ENCODE measurements around the gene PDIA5.

DNA sequence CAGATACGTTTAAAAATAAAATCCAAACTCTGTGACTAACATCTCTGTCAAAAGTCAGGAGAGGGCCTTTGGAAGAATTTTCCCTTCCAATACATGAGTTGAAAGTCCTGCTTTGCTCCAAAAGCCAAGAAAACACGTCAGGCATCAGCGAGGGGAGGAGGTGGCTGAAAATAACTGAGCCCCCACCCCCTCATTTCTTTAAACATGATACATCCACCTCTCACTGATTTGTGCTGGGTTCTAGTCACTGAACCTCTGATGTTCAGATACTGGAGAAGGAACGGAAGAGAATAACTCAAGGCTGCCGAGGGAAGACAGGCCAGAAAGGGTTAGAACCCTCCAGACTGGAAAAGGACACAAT is 29.8 kb upstream of the PDIA5 start:
- TF ChIP-seq, protein P1, sequence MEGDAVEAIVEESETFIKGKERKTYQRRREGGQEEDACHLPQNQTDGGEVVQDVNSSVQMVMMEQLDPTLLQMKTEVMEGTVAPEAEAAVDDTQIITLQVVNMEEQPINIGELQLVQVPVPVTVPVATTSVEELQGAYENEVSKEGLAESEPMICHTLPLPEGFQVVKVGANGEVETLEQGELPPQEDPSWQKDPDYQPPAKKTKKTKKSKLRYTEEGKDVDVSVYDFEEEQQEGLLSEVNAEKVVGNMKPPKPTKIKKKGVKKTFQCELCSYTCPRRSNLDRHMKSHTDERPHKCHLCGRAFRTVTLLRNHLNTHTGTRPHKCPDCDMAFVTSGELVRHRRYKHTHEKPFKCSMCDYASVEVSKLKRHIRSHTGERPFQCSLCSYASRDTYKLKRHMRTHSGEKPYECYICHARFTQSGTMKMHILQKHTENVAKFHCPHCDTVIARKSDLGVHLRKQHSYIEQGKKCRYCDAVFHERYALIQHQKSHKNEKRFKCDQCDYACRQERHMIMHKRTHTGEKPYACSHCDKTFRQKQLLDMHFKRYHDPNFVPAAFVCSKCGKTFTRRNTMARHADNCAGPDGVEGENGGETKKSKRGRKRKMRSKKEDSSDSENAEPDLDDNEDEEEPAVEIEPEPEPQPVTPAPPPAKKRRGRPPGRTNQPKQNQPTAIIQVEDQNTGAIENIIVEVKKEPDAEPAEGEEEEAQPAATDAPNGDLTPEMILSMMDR (IDR thresholded peaks at IDR 0.05; ENCODE audit: poor library complexity, severe bottlenecking) = no peak
- TF ChIP-seq MXI1 (conservative IDR thresholded peaks at IDR 0.05; ENCODE audit: poor library complexity, severe bottlenecking) (no peak), EP300 (conservative IDR thresholded peaks at IDR 0.05; ENCODE audit: poor library complexity, severe bottlenecking) (no peak), TAF1 (IDR thresholded peaks at IDR 0.05; ENCODE audit: low read depth) (no peak), EZH2 (IDR thresholded peaks at IDR 0.05; ENCODE audit: borderline replicate concordance, insufficient read depth, low read length, poor library complexity, severe bottlenecking) (no peak), POLR2AphosphoS5 (IDR thresholded peaks at IDR 0.05) (no peak), RAD21 (conservative IDR thresholded peaks at IDR 0.05) (no peak)
- TF ChIP-seq, protein P2, sequence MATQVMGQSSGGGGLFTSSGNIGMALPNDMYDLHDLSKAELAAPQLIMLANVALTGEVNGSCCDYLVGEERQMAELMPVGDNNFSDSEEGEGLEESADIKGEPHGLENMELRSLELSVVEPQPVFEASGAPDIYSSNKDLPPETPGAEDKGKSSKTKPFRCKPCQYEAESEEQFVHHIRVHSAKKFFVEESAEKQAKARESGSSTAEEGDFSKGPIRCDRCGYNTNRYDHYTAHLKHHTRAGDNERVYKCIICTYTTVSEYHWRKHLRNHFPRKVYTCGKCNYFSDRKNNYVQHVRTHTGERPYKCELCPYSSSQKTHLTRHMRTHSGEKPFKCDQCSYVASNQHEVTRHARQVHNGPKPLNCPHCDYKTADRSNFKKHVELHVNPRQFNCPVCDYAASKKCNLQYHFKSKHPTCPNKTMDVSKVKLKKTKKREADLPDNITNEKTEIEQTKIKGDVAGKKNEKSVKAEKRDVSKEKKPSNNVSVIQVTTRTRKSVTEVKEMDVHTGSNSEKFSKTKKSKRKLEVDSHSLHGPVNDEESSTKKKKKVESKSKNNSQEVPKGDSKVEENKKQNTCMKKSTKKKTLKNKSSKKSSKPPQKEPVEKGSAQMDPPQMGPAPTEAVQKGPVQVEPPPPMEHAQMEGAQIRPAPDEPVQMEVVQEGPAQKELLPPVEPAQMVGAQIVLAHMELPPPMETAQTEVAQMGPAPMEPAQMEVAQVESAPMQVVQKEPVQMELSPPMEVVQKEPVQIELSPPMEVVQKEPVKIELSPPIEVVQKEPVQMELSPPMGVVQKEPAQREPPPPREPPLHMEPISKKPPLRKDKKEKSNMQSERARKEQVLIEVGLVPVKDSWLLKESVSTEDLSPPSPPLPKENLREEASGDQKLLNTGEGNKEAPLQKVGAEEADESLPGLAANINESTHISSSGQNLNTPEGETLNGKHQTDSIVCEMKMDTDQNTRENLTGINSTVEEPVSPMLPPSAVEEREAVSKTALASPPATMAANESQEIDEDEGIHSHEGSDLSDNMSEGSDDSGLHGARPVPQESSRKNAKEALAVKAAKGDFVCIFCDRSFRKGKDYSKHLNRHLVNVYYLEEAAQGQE (IDR thresholded peaks at IDR 0.05; ENCODE audit: borderline replicate concordance) = no peak
